ENCODE data around the gene CLDN22.

- TF ChIP-seq POLR2A (IDR thresholded peaks at IDR 0.05) = no peak
- TF ChIP-seq, protein P1, sequence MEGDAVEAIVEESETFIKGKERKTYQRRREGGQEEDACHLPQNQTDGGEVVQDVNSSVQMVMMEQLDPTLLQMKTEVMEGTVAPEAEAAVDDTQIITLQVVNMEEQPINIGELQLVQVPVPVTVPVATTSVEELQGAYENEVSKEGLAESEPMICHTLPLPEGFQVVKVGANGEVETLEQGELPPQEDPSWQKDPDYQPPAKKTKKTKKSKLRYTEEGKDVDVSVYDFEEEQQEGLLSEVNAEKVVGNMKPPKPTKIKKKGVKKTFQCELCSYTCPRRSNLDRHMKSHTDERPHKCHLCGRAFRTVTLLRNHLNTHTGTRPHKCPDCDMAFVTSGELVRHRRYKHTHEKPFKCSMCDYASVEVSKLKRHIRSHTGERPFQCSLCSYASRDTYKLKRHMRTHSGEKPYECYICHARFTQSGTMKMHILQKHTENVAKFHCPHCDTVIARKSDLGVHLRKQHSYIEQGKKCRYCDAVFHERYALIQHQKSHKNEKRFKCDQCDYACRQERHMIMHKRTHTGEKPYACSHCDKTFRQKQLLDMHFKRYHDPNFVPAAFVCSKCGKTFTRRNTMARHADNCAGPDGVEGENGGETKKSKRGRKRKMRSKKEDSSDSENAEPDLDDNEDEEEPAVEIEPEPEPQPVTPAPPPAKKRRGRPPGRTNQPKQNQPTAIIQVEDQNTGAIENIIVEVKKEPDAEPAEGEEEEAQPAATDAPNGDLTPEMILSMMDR (IDR thresholded peaks at IDR 0.05) = no peak
- TF ChIP-seq EP300 (IDR thresholded peaks at IDR 0.05) = no peak
- no peak for TF ChIP-seq POLR2AphosphoS5 (IDR thresholded peaks at IDR 0.05)
These were observed 51.5 kb downstream of the CLDN22 start for GRCh38 chr4:183268556-183268955.

Measured in upper lobe of left lung (tissue), 4 donors.